ENCODE data around the gene KAT8. TPM values are rescaled to one million over a fixed set of nuclear protein-coding genes. Genes with fewer than 3 reads are reported as not detected.

The KAT8 gene
- total RNA-seq, 2 experiments from 2014 or later: 55.6 to 58.7 TPM

DNA sequence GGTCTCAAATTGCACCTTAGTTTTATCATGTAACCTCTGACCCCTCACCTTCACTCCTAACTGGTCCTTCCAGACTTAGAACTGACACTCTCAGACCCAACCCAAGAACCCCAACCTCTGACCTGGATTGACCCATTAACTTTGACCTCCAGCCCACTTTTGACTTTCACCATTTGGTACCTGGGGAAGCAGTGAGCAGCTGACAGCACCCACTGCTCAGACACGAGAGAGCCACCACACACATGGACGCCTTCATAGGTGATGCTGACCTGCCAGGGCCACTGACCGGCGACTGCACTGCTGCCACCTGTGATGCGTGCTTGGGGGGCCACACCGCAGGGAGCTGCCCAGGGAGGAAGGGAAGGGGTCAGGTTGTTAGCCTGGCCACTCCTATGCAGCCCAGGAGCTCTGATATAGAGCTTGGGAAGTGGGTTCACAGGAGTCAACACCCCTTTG, 15.6 kb downstream of the KAT8 start:
- ChIA-PET CTCF (interaction anchor here (1.2 kb wide), 1 partner anchor 8 kb away, joined by 3 read pairs; no protein-coding TSS in a partner anchor), POLR2A (interaction anchor here (1.0 to 1.1 kb wide), 2 partner anchors 9 to 47 kb away, joined by 4 to 6 read pairs; partner anchors contain the start of gene FUS)
- Mint-ChIP-seq H3K36me3 (ENCODE audit: low read depth) (no peaks in the 10 kb centered on the region), H3K4me3 (no peak overlapping the region), H3K27me3 (no peaks in the 10 kb centered on the region), H3K4me1 (ENCODE audit: low read depth) (peaks cover 2% of the 10 kb centered on the region), H3K27ac (no peak overlapping the region), H3K9me3 (no peaks in the 10 kb centered on the region)
- TF ChIP-seq, protein P1, sequence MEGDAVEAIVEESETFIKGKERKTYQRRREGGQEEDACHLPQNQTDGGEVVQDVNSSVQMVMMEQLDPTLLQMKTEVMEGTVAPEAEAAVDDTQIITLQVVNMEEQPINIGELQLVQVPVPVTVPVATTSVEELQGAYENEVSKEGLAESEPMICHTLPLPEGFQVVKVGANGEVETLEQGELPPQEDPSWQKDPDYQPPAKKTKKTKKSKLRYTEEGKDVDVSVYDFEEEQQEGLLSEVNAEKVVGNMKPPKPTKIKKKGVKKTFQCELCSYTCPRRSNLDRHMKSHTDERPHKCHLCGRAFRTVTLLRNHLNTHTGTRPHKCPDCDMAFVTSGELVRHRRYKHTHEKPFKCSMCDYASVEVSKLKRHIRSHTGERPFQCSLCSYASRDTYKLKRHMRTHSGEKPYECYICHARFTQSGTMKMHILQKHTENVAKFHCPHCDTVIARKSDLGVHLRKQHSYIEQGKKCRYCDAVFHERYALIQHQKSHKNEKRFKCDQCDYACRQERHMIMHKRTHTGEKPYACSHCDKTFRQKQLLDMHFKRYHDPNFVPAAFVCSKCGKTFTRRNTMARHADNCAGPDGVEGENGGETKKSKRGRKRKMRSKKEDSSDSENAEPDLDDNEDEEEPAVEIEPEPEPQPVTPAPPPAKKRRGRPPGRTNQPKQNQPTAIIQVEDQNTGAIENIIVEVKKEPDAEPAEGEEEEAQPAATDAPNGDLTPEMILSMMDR (IDR thresholded peaks at IDR 0.05): no peak
- DNase-seq (no peak), ATAC-seq (no peak)
- intact Hi-C loops (cut with micrococcal nuclease): no loop called here

DNA sequence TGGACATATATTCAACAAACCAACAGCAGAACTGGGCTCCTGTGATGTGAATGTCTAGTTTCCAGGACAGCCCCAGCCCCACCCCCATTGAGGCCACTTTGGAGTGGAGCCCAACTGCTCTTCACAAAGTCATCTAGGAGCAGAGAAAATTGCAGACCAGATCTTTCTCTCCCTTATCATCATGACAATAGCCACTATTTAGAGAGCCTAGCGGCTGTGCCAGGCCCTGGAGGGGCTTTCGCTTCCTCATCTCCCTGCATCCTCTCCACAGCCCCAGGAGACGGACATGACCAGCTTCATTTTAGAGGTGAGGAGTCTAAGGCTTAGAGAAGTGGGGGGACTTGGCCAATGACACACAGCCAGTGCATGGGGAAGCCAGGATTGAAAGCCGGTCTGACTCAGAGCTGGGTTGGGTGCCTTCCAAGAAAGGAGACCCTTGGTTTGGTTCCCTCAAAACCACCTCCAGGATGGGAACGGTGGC, 16.7 kb downstream of the KAT8 start:
- H3K36me3 Mint-ChIP-seq (ENCODE audit: low read depth): no peaks in the 10 kb centered on the region
- H3K9me3 Mint-ChIP-seq: no peaks in the 10 kb centered on the region
- intact Hi-C loops (cut with micrococcal nuclease): no loop called here
- H3K27ac Mint-ChIP-seq: no peak overlapping the region
- ChIA-PET CTCF (interaction anchor here (1.2 kb wide), 1 partner anchor 9 kb away, joined by 3 read pairs; no protein-coding TSS in a partner anchor), POLR2A (interaction anchor here (1.4 to 1.6 kb wide), 2 partner anchors 9 to 17 kb away, joined by 4 to 5 read pairs; partner anchors contain the start of gene KAT8)
- ATAC-seq (no peak), DNase-seq (no peak)
- H3K27me3 Mint-ChIP-seq: no peaks in the 10 kb centered on the region
- H3K4me1 Mint-ChIP-seq (ENCODE audit: low read depth): no peaks in the 10 kb centered on the region
- TF ChIP-seq, protein P1 (IDR thresholded peaks at IDR 0.05): no peak
- H3K4me3 Mint-ChIP-seq: no peak overlapping the region

DNA sequence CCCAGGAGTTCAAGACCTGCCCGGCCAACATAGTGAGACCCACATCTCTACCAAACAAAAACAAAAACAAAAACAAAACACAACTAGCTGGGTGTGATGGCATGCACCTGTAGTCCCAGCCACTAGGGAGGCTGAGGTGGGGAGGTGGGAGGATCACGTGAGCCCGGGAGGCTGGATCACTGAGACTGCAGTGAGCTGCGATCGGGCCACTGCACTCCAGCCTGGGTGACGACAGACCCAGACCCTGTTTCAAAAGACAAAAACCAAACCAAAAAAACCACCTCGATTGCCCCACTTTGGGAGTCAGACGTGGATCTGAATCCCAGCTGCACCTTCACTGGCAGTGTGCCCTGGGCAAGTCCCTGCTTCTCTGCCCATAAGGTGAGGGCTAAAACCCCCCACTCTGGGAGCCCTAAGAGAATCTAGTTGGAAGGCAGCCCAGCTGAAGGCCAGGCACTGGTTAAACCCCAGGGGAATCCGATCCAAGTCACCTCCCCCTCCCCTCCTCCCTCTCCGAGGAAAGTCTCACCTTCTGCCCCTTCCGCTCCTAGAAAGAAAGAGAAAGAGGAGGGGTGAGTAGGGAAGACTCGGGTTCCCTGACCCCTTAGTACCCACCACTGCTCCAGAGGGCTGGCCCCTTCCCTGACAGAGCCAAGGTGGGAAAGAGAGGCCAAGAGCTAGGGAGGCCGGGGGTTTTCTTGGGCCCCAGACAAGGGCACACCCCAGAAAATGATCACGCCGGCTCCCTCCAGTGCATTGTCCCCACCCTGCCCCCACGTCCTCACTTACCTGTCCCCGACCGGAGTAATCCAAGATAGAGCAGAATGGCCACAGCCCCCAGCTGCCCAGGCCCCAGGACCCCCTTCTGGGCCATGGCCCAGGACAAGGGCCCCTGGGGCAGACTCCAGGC, 17.4 kb downstream of the KAT8 start:
- ChIA-PET POLR2A (interaction anchor here (0.6 to 1.6 kb wide), 3 partner anchors 10 to 248 kb away, joined by 3 to 5 read pairs (median 4); partner anchors contain the start of gene KAT8), CTCF (interaction anchor here (1.6 kb wide), 1 partner anchor 22 kb away, joined by 3 read pairs; no protein-coding TSS in a partner anchor)
- Mint-ChIP-seq H3K4me3 (no peak overlapping the region), H3K27ac (no peak overlapping the region), H3K27me3 (no peaks in the 10 kb centered on the region), H3K9me3 (no peaks in the 10 kb centered on the region), H3K4me1 (ENCODE audit: low read depth) (no peaks in the 10 kb centered on the region), H3K36me3 (ENCODE audit: low read depth) (no peaks in the 10 kb centered on the region)
- TF ChIP-seq, protein P1 (IDR thresholded peaks at IDR 0.05): no peak
- ATAC-seq: no peak
- DNase-seq: no peak
- intact Hi-C loops (cut with micrococcal nuclease): no loop called here

DNA sequence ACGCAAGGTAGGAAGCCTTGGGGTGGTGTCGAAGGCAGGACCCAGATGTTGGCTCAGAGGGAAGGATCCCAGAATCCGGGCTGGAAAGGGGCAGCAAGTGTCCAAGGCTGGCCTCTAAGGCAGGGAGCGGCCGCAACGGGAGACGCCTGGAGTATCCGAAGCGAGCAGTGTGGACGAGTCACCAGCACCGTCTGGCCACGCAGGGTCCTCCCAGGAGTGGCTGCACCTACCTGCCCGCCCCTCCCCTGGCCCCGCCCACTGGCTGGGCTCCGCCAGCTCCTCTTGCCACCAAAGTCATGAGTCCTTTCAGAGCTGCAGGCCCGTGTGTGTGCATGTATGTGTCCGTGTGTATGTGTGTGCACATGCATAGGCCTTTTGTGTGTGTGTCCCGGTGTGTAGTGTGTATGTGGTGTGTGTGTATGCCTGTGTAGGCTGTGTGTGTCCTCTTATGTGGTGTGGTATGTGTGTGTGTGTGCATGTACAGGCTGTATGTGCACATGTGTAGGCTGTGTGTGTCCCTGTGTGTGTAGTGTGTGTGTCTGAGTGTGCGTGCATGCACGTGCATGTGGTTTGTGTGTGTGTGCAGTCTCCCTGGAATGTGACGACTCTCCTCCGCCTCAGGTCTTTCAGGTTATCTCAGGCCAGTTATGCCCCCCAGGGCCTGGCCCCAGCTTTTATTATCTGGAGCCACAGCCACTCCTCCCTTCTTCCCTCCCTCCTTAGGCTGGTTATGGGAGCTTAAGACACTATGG, 18.2 kb downstream of the KAT8 start, which contains the start of gene PRSS8:
Gene PRSS8, minus strand, starts transcription at position 193 of the 752 bp plus-strand sequence. CDS start 229 bp downstream, outside the sequence.
- Mint-ChIP-seq H3K4me3 (no peak within 1 kb of the TSS), H3K9me3 (no peaks in the 10 kb centered on the region), H3K4me1 (ENCODE audit: low read depth) (peaks cover 1% of the 10 kb centered on the region), H3K27ac (no peak within 1 kb of the TSS), H3K36me3 (ENCODE audit: low read depth) (no peaks in the 10 kb centered on the region), H3K27me3 (no peaks in the 10 kb centered on the region)
- intact Hi-C loops (cut with micrococcal nuclease): no loop called here
- peak; percentile 10 for DNase-seq
- ChIA-PET CTCF (interaction anchor here (1.6 kb wide), 1 partner anchor 21 kb away, joined by 3 read pairs; no protein-coding TSS in a partner anchor), POLR2A (interaction anchor here (1.0 to 1.6 kb wide), 3 partner anchors 11 to 44 kb away, joined by 4 to 5 read pairs (median 4); partner anchors contain the start of genes FUS and KAT8)
- ATAC-seq: no peak
- TF ChIP-seq, protein P1 (IDR thresholded peaks at IDR 0.05): no peak
